Posterior vena cava (tissue), 2 donors: Measurements from ENCODE around the gene RELN. TPM values are rescaled to one million over a fixed set of nuclear protein-coding genes. Genes with fewer than 3 reads are reported as not detected.
"Not testable (repeated sequence)": the region's sequence is repeated elsewhere in the genome, so short reads cannot be mapped to it uniquely, and the experiment has no call there.

Source experiments
- DNase-seq: peaks from one replicate; pipeline ENCODE4 v3.0.0-alpha.2; 2020; ENCODE audit warnings: low spot score
- intact Hi-C, 2 donors: fragments of 100-400 bp; cut with DNase I; formaldehyde crosslinking; loops; one replicate each; pipeline versions ENCODE4 v1.14.1 to v1.14.2; 2022 to 2023
- total RNA-seq, 2 donors: library from RNA; stranded (reverse); fragmentation: NEBNext Ultra II Directional; extraction: Animal tissue kit (Norgen Biotek cat#: 25700); gene quantifications; one replicate each; pipeline ENCODE4 v1.2.1, GENCODE V29; 2021
- donor health status: DM: yes; HTN: yes; CAD: no.
- donor health status: DM: yes; HTN: yes; CAD: no.

The RELN gene
- total RNA-seq, 2 donors from 2014 or later = 5.0 to 6.2 TPM

DNA sequence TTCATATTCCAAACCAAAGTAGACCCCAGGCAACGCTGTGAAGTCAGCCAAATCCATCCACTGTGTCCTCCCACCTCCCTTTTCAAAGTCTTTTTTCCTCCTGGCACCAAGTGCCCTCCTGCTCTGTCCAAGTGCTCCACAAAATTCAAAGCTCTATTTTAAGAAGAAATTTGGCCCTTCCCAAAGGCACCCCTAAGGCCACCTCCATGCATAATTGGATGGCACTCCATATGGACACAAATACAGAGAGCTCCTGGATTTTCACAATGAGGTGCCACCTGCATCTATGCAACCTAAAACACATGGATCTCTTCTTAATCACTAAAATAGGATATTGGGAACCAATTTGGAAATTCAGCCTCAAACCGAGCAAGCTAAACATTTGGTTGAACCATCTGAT, 121.6 kb downstream of the RELN start:
- DNase-seq = no peak
- intact Hi-C loops = no loop called here

DNA sequence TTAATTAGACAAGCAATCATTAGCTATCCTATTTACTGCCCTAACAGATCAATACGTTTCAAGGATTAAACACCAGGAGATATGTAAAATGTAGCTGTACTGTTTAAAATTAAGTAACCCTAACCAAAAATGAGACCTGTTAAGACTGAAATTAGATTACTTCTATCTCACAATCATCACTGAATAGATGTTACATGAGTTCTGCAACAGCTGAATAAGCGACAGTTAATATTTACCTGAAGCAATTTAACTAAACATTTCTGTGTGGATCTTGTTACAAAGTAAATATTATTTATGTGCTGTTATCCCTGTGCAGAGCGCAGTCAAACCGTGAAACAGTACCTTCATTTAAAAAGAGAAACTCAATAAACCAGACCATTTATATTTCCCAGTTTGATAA, 122.5 kb downstream of the RELN start:
- intact Hi-C loops = no loop called here
- no peak for DNase-seq

DNA sequence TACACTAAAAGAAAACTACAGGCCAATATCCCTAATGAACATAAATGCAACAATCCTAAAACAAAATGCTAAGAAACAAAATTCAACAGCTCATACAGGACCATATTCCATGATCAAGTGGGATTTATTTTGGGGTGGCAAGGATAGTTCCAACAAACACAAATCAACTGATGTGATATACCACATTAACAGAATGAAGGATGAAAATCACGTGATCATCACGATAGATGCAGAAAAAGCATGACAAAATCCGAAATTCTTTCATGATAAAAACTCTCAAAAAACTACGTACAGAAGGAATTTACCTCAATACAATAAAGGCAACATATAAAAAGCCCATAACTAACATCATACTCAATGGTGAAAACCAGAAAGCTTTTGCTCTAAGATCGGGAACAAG, 124.0 kb downstream of the RELN start:
- DNase-seq = no peak

DNA sequence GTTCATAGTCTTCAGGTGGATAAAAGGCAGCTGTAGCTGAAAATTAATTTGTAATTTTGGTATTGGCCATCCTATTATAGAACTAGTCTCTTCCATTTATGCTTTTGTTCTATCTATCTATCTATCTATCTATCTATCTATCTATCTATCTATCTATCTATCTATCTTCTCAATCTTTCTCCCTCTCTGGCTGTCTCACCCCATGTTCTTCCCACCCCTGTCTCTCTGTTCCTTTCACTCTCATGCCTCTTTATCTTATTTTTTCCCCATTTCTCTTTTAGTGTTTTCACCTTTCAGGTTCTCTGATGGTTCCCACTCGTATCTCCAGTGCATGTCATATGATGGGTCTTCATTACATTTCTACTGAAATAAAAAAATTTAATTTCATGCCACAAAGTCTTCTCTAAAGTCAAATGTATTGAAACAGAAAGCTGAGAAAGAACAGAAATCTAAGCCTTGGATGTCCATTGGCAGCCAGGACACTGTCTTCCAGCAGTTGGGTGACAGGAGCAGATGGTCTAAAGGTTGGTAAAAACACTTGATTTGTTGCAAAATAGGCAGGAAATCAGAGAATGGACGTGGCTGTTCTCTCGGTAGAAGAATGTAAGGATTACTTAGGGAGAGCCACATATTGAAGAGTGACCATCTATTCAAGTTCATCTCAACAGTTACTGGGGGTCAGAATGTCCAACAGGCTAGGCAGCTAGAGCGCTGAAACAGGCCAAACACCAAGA, 127.0 kb downstream of the RELN start:
- DNase-seq = no peak
- intact Hi-C loops = no loop called here

More for the DNA sequence above, 124.0 kb downstream of the RELN start:
- intact Hi-C loops = no loop called here

DNA sequence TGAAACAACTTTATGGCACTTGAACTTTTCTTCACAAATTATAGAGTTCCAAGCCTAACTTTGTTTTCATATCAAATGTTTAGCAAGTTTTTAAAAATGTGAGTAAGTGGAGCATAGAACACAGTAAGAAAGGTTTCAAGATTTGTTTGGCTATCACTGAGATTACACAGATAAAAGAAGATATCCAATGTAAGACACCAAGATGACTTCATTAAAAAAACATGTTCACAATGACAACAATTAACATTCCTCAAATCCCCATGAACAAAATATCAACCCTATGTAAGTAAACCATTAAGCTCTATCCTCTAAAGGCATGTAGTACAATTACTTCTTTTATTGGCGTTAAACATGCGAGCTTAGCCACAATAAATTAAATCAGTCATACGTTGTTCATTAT, 129.7 kb downstream of the RELN start:
- DNase-seq = no peak
- intact Hi-C loops = no loop called here

DNA sequence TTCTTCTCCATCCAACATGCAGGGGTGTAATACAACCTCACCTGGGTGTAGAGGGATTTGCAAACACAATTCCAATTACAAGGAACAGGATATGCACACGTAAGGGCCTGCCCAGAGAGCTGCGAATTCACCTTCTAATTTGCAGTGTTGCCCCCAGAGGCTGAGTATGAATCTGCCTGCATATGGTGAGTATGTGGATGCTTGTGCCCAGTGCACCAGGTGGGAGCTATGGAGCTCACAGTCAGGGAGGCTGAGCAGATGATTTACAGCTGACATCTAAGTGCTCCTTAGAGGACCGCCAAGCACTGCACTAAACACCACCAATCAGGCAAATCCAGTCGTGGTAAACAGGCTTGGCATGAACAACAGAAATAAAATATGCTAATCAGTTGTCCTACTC, 132.0 kb downstream of the RELN start:
- no peak for DNase-seq
- intact Hi-C loops = no loop called here

DNA sequence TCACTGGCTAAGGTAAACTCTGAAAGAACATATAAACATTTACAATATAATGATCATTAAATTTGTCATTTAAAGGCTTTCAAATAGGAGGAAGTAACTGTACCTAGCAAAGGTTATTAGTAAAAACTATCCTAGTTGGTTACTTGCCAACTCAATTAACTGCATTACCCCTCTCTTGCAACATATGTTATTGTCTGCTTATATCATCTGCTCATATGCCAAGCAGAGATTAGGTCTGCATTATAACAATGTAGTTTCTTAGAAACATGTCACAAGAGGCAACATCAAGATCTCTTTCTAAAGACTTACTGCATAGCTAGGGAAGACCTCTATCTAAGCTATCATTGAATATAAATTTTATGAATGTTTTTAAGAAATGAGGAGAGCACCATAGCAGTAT, 132.5 kb downstream of the RELN start:
- no peak for DNase-seq
- intact Hi-C loops = no loop called here

DNA sequence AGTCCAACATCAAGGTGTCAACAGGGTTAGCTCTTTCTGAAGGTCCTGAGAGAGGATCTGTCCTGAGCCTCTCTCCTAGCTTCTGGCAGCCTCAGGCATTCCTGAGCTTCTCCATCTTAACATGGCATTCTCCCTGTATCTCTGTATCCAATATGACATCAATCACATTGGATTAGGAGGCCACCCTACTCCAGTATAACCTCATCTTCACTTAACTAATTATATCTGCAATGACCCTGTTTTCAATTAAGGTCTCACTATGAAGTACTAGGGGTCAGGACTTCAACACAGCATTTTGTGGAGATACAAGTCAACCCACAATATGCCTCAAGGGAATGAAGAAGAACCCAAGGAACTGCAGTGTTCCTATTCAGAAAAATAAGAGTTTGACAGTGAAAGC, 133.8 kb downstream of the RELN start:
- intact Hi-C loops = no loop called here
- no peak for DNase-seq

DNA sequence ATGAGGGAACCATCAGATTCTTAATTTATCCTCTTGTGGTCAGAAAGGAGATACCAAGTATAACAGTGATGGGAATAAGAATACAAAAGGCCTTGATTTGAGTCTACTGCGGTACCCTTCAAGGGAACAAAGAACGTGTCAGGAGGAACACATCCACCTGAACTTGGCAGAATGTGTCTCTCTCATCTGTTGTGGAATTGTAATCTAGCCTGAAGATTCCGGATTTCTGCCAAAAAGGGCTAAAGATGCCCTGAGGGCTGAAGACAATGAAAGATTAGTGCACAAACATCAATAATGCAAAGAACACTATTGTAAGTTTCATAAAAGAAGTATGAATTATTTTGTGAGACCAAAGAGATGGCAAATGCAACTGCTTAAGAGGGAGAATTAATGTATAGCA, 134.8 kb downstream of the RELN start:
- DNase-seq = no peak
- intact Hi-C loops = no loop called here

DNA sequence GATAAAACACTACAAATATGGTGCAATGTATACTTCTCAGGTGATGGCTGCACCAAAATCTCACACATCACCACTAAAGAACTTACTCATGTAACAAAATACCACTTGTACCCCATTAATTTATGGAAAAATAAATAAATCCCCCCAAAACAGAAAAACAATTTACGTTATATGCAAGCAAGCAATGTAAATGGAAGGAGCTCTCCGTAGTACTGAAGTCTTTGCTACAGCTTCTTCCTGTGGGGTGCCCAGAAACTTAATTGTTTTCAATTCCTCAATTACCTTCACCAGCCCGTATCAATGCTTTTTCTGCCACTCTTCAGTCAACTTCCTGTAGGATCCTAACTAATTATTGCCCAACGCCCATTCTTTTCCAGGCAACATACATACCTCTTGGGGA, 138.1 kb downstream of the RELN start:
- no peak for DNase-seq
- intact Hi-C loops = no loop called here

DNA sequence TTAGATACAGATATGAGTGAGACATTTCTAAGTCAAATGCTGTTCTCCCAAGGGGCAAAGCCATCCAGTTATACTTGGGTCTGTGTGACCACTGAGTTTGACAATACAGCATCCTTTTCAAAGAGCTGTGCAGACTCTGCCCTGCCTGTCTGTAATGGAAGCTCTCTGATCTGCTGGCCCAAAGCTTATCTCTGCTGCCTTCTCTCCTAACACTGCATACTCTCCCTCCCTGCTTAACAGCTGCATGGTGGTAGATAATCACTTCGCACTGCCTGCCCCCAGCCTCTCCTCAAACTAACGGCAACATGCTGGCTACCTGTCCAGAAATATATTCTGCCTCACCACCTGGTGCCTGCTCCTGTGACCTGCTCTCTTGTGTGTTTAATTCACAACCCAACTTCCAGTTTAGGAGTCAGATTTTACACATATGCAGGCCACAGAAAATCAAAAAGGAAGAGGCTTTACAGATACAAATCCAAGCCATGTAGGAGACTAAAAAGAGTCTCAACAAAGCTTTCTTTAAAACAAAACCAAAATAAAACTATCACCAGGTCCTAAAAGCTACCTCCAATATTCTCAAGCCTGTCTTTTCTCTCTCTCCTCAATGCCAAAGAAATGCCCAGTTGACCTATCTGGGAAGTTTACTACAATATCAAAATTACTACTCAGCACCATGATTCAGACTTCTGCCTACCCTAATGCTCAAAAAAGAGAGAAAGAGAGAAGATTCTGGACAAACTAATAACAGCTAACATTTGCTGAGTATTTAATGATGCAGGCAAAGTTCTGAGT, 145.6 kb downstream of the RELN start:
- no peak for DNase-seq
- intact Hi-C loops = no loop called here

DNA sequence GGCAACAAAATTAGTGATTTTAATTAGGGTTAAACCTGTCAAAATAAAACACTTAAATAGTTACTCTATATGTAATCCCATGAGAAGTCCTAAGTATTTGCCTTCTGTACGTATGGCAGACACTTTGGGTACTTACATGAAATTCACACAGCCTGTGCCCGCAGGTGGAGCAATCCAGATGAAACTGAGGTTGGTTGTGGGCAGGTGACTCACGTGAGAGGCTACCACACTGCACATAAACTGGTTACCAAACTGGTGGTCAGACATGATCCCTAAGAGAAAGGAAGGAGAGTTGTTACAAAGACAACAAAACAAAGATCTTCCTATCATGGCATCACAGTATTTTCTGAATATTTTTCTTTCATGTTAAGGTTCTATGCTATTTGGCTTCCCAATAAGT, 156.1 kb downstream of the RELN start:
- intact Hi-C loops = no loop called here
- DNase-seq = no peak

DNA sequence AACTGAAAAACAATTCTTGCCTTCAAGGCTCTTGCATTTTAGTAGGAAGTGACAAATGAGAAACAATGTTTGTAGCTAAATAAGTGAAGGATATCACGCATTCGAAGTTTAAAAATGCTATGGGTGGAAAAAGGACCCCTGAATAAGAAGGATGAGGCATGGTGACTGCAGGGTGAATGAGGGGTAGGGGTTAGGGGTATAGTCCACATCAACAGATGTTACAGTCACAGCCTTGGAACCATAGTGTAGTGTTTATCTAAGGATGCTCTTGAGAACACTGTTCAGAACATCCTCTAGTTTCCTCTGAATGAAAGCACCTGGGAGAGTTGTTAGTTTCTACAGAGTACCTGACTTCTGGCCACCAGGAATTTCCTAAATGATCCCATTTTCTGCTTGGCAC, 157.0 kb downstream of the RELN start:
- DNase-seq = no peak
- intact Hi-C loops = no loop called here

DNA sequence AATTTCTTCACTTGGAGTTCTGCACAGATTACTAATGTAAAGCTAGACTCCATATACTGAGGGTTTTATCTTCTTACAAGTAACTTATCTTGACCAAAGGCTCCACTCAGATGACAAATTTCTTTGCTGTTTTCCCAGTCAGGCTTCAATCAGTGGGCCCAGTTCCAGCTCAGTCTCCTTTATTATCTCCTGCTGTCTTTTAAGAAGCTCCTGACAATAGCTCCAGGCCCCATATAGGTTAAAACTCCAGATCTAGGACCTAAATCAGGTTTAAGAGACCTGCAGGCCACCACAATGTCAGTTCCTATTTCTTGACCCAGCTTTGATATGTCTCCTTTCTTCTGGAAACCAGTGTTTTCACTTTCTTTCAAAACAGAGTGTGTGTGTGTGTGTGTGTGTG, 165.2 kb downstream of the RELN start:
- intact Hi-C loops = no loop called here
- no peak for DNase-seq

DNA sequence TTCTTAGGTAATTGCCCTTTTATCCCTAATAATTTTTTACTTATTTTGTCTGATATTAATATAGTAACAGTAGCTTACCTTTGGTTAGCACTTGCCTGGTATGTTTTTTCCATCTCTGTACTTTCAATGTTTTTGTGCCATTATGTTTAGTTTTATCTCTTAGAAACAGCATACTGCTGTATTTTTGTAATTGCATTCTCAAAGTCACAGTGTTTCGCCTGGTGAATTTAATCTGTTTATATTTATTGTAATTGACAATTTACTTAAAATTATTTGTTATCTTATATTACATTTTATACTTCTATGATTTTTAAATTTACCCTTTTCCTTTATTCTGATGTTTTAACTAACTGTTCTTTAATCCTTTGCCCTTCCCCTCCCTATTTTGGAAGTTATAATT, 166.4 kb downstream of the RELN start:
- intact Hi-C loops = no loop called here
- no peak for DNase-seq

DNA sequence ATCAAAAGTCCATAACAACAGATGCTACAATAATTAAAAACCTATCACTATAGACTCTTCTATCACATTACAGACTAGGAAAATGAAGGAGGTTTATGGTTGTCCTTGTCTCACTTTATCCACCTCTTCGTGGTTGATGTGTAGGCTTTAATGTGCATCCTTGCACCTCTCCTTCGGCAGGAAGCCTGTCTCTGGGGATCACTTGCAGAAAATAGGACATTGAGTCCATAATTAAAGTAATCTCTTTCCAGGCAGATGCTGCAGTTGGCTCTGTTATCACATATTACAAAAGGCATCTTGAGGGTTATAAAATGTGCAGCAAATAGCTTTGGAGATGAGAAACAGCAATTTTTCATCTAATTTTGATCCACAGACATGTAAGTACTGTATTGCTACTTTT, 168.4 kb downstream of the RELN start:
- no peak for DNase-seq
- intact Hi-C loops = no loop called here

DNA sequence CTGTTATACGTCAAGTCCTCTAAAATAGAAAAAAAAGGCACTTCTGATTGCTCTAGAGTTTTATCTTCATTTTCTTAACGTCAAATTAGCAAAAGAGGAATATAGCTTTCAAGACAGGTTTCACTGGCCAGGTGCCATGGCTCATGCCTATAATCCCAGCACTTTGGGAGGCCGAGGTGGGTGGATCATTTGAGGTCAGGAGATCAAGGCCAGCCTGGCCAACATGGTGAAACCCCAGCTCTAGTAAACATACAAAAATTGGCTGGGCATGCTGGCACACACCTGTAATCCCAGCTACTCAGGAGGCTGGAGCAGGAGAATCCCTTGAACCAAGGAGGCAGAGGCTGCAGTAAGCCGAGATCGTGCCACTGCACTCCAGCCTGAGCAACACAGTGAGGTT, 173.5 kb downstream of the RELN start:
- DNase-seq, intact Hi-C loops: not testable (repeated sequence)

DNA sequence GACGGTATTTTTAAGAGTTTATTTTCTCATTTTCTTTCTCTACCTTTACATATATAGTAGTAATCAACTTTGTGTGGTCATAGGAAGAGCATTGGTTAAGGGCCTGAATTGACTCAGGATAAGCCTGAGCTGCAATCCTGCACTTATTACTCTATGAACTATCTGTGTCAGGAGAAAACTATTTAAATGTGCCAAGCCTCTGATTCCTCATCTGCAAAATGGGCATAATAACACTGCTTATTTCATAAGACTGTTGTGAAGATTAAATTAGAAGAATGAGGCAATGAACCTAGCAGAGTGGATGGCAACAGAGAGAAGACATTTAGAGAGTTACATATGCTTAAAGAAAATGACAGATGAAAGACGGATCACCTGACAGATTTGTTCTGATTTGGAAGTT, 175.5 kb downstream of the RELN start:
- intact Hi-C loops = no loop called here

DNA sequence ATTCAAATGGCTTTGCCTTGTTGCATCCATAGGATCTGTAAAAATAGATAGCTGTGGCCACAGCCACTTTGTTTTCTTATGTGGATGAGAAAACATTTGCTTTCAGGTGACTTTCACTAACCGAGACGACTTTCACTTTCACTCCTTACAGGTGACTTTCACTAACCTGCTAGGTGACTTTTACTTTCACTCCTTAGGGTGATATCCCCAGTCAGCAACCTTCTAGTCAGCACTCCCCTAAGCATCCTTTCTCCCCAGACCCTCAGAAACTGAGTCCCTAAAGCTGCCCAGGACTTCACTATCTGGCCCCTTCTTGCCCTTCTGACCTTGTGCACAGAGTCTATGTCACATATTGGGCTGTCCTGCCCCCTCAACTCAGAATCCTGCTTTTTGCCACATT, 177.5 kb downstream of the RELN start:
- intact Hi-C loops = no loop called here
- no peak for DNase-seq

More for the DNA sequence above, 175.5 kb downstream of the RELN start:
- DNase-seq = no peak

DNA sequence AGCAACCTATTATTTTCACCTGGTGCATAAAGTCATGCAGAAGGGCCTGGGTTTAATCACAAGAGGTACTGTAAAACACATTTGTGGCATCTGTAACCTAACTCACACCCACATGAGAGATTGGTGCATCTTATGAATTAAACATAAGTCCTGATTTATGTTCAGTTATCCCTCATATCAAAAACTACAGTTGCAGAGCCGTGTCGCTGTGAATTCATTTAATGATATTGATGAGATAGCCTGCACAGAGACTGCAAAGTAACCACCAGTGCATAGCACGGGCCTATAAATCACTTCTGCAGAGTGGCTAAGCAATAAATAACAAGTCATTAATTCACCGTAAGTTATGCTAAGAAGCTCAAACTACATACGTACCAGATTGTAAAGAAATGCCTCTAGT, 178.2 kb downstream of the RELN start:
- DNase-seq = no peak
- intact Hi-C loops = no loop called here

DNA sequence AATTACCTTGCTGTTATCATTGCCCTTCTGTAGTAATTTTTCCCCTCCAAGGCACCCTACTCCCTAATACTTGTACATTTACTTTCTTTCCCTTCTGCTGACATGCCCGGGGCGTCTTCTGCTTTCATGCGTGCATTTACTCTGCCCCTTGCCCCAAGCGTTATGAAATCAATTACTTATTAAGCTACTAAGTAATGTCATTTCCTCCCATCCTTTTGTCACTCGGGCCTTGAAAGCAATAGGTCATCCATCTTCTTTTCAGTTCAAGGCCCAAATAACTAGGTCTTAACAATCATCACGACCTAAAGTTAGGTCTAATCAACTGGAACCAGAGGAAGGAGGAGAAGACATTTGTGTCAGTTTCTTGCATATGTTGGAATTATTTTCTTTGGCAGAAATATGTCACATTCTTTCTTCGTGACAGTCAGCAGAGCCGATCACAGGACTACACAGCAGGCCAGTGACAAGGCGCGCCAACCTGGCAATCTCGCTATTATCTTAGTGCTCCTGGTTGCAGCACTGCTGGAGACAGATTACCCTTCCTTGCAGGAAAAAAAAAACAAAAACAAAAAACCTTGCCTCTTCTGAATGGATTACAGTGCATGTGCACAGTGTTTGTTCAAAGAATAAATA, 179.2 kb downstream of the RELN start:
- intact Hi-C loops = no loop called here

More for the DNA sequence above, 179.2 kb downstream of the RELN start:
- DNase-seq = no peak
